HG02759 (cell line): Measurements from ENCODE around the gene NRP2.

ENCODE experiments used
- ATAC-seq: cut with Tn5 transposase; IDR thresholded peaks from one replicate; pipeline ENCODE4 v1.9.1; 2021; ENCODE audit warnings: mild to moderate bottlenecking, moderate library complexity; ENCODE audit not compliant: unreplicated experiment

The NRP2 gene

GRCh38 chr2:205845446-205845845 lies 163.1 kb downstream of the NRP2 start:
- ATAC-seq = no peak
